Spleen (tissue), 7 donors: ENCODE data around the gene CNTNAP2.

Experiments
- POLR2A ChIP-seq, 3 donors: fragments of 450-650 bp; IDR thresholded peaks; one replicate each; pipeline ENCODE4 v1.5.1; 2017; ENCODE audit warnings: antibody characterized with exemption in 3 of 3, mild to moderate bottlenecking in 1 of 3
- POLR2AphosphoS5 ChIP-seq, 3 donors: sonication (generic); formaldehyde crosslinking; IDR thresholded peaks; one replicate each; pipeline ENCODE4 v1.5.1; 2017; ENCODE audit warnings: antibody characterized with exemption in 3 of 3
- TF ChIP-seq, protein P1 (sequence below), 11 experiments: fragments of 200-600 bp in 7 of 11; fragments of 450-650 bp in 4 of 11; sonication (generic) in 4 of 11; IDR thresholded peaks in 8 of 11; conservative IDR thresholded peaks in 3 of 11; 1 replicate in 7 of 11; 2 replicates in 4 of 11; pipeline versions ENCODE4 v1.4.0 to v1.8.0; 2016 to 2021; ENCODE audit warnings: antibody characterized with exemption in 11 of 11, inconsistent platforms in 4 of 11, mild to moderate bottlenecking in 1 of 11
- donor health status: DM: no; HTN: no; CAD: no; lungs with moderate emphysema.
- donor health status: DM: no; HTN: no; CAD: no.
- donor health status: DM: no; HTN: no; CAD: no.

DNA sequence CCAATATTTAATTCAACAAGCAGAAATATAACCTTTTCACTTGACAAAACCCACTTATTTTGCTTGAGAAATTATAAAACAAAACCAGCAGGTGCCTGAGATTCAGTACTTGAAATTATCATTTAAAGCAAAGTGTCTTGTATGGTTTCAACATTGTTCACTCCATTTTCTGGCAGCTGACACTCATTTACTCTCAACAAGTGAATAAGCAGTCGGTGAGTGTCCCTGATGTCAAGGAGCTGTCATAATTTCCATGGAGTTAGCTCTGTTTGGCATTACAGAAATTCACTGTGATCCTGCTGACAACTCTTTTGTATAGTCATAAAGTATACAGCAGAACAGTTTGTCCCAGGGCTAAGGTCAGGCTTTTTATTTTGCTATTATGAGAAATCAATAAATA, 490.0 kb downstream of the CNTNAP2 start:
- TF ChIP-seq, protein P1, sequence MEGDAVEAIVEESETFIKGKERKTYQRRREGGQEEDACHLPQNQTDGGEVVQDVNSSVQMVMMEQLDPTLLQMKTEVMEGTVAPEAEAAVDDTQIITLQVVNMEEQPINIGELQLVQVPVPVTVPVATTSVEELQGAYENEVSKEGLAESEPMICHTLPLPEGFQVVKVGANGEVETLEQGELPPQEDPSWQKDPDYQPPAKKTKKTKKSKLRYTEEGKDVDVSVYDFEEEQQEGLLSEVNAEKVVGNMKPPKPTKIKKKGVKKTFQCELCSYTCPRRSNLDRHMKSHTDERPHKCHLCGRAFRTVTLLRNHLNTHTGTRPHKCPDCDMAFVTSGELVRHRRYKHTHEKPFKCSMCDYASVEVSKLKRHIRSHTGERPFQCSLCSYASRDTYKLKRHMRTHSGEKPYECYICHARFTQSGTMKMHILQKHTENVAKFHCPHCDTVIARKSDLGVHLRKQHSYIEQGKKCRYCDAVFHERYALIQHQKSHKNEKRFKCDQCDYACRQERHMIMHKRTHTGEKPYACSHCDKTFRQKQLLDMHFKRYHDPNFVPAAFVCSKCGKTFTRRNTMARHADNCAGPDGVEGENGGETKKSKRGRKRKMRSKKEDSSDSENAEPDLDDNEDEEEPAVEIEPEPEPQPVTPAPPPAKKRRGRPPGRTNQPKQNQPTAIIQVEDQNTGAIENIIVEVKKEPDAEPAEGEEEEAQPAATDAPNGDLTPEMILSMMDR (IDR thresholded peaks at IDR 0.05 in 8 of 11, conservative IDR thresholded peaks at IDR 0.05 in 3 of 11): no peak
- no peak for TF ChIP-seq POLR2AphosphoS5 (IDR thresholded peaks at IDR 0.05)
- TF ChIP-seq POLR2A (IDR thresholded peaks at IDR 0.05): no peak
